ENCODE measurements around the gene KIR3DL3. TPM values are rescaled to one million over a fixed set of nuclear protein-coding genes. Genes with fewer than 3 reads are reported as not detected.
"Not testable (repeated sequence)": the region's sequence is repeated elsewhere in the genome, so short reads cannot be mapped to it uniquely, and the experiment has no call there.

The KIR3DL3 gene
- total and polyA plus RNA-seq, 8 donors, result not detected

DNA sequence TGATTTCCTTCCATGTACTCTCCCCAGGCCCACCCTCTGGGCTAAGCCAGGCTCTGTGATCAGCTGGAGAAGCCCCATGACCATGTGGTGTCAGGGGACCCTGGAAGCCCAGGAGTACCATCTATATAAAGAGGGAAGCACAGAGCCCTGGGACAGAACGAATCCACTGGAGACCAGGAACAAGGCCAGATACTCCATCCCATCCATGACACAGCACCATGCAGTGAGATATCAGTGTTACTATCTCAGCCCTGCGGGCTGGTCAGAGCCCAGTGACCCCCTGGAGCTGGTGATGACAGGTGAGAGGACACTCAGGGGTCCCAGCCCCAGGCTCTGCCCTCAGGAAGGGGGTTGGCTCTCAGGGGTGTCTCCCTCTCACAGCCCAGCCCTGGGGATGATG, 27.5 kb upstream of the KIR3DL3 start:
- no peaks in the 10 kb centered on the region for H3K9me3 ChIP-seq
- H3K27me3 ChIP-seq, result peaks cover 0 to 56% of the 10 kb centered on the region in 2 donors
- intact Hi-C loops (cut with DNase I), result no loop called here
- no peak overlapping the region for H3K27ac ChIP-seq
- TF ChIP-seq, protein P1, sequence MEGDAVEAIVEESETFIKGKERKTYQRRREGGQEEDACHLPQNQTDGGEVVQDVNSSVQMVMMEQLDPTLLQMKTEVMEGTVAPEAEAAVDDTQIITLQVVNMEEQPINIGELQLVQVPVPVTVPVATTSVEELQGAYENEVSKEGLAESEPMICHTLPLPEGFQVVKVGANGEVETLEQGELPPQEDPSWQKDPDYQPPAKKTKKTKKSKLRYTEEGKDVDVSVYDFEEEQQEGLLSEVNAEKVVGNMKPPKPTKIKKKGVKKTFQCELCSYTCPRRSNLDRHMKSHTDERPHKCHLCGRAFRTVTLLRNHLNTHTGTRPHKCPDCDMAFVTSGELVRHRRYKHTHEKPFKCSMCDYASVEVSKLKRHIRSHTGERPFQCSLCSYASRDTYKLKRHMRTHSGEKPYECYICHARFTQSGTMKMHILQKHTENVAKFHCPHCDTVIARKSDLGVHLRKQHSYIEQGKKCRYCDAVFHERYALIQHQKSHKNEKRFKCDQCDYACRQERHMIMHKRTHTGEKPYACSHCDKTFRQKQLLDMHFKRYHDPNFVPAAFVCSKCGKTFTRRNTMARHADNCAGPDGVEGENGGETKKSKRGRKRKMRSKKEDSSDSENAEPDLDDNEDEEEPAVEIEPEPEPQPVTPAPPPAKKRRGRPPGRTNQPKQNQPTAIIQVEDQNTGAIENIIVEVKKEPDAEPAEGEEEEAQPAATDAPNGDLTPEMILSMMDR (IDR thresholded peaks at IDR 0.05), result no peak
- no peak for ATAC-seq
- H3K4me3 ChIP-seq, result no peak overlapping the region
- H3K36me3 ChIP-seq, result no peaks in the 10 kb centered on the region
- no peak for DNase-seq
- H3K4me1 ChIP-seq, result no peaks in the 10 kb centered on the region

DNA sequence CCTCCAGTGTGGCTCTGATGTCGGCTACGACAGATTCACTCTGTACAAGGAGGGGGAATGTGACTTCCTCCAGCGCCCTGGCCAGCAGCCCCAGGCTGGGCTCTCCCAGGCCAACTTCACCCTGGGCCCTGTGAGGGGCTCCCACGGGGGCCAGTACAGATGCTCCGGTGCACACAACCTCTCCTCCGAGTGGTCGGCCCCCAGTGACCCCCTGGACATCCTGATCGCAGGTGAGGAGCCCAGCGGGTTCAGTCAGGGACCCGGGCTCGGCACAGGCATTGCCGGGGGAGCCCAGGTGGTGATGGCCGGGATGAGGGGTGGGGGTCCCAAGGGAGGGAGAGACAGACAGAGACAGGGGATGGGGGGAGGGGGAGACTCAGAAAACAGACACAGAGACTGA, 26.5 kb upstream of the KIR3DL3 start:
- ATAC-seq; intact Hi-C loops (cut with DNase I): not testable (repeated sequence)
- H3K27me3 ChIP-seq, result peaks cover 0 to 51% of the 10 kb centered on the region in 2 donors

DNA sequence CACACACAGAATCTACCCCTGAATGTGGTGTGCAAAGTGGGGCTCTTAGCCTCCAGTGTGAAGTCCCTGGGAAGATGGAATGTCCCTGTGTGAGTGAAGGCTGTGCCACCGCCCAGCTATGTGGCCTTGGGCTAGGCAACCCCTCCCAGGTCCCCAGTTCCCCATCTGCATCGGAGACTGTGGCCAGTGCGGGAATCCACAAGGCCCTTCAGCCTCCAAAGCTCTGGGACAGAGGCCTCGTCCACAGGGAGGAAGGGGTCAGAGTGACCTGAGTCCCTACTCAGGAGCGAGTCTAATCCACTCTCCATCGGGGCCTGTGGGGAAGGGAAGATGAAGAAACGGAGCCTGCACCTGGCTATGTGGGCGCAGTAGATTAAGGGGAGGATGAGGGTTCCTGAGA, 19.3 kb upstream of the KIR3DL3 start:
- no peak overlapping the region for H3K27ac ChIP-seq
- no peaks in the 10 kb centered on the region for H3K4me1 ChIP-seq
- TF ChIP-seq, protein P1 (IDR thresholded peaks at IDR 0.05), result no peak
- intact Hi-C loops (cut with DNase I), result no loop called here
- H3K27me3 ChIP-seq, result peaks cover 0 to 61% of the 10 kb centered on the region in 2 donors
- ATAC-seq, result no peak
- DNase-seq, result no peak
- no peaks in the 10 kb centered on the region for H3K9me3 ChIP-seq
- H3K4me3 ChIP-seq, result no peak overlapping the region
- no peaks in the 10 kb centered on the region for H3K36me3 ChIP-seq

More for the DNA sequence above, 26.5 kb upstream of the KIR3DL3 start:
- not testable (repeated sequence) for H3K9me3 ChIP-seq, H3K4me1 ChIP-seq, H3K36me3 ChIP-seq, H3K27ac ChIP-seq, H3K4me3 ChIP-seq, DNase-seq

DNA sequence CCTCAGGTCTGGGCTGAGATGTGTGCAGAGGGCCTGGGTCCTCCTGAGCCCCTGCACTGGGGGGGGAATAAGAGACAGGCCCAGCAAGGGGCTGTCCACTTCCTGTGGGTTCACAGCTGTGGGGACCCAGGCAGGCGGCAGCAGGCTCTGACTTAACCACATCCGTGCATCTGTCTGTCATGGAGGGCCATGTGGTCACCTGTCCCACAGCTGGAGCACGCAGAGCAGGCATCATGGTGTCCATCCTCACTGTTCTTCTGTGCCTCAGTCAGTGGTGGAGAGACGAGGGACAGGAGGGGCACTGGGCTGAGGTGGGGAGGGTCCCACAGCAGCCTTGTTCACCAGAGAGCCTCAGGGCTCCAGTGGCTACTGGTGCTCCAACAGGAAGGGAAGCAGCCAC, 16.3 kb upstream of the KIR3DL3 start:
- Histone ChIP-seq H3K4me1 (no peaks in the 10 kb centered on the region), H3K36me3 (no peaks in the 10 kb centered on the region), H3K4me3 (no peak overlapping the region), H3K27ac (no peak overlapping the region), H3K9me3 (no peaks in the 10 kb centered on the region), H3K27me3 (peaks cover 0 to 50% of the 10 kb centered on the region in 2 donors)
- intact Hi-C loops (cut with DNase I), result no loop called here
- TF ChIP-seq, protein P1 (IDR thresholded peaks at IDR 0.05), result no peak
- DNase-seq, result no peak
- ATAC-seq, result no peak

DNA sequence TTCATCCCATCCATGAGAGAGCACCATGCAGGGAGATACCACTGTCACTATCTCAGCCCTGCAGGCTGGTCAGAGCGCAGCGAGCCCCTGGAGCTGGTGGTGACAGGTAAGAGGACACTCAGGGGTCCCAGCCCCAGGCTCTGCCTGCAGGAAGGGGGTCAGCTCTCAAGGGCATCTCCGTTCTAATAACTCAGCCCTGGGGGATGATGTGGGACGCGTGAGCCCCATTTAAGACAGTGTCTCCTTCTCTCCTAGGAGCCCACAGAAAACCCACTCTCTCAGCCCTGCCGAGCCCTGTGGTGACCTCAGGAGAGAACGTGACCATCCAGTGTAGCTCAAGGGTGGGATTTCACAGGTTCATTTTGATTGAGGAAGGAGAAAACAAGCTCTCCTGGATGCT, 15.5 kb upstream of the KIR3DL3 start:
- Histone ChIP-seq H3K27ac (no peak overlapping the region), H3K4me1 (no peaks in the 10 kb centered on the region), H3K36me3 (no peaks in the 10 kb centered on the region), H3K4me3 (no peak overlapping the region), H3K9me3 (no peaks in the 10 kb centered on the region), H3K27me3 (peaks cover 0 to 42% of the 10 kb centered on the region in 2 donors)
- no peak for ATAC-seq
- intact Hi-C loops (cut with DNase I), result no loop called here
- DNase-seq, result no peak
- TF ChIP-seq, protein P1 (IDR thresholded peaks at IDR 0.05), result no peak

DNA sequence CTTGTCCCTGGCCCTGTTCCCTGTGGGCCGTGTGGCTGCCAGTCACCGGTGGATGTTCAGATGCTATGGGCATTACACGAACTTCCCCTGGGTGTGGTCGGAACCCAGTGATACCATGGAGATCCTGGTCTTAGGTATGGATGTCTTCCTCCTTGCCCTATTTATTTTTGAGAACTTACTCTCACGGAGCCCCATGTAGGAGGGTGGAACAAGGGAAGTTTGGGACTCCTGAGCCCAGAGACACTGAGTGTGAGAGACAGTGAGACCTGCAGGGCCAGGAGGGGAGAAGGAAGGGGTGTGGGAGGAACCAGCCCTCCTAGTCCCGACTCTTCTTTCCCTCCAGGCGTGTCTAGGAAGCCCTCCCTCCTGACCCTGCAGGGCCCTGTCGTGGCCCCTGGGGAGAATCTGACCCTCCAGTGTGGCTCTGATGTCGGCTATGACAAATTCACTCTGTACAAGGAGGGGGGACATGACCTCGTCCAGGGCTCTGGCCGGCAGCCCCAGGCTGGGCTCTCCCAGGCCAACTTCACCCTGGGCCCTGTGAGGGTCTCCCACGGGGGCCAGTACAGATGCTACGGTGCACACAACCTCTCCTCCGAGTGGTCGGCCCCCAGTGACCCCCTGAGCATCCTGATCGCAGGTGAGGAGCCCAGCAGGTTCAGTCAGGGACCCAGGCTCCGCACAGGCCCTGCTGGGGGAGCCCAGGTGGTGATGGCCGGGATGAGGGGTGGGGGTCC, 14.9 kb upstream of the KIR3DL3 start:
- Histone ChIP-seq H3K4me3 (no peak overlapping the region), H3K36me3 (no peaks in the 10 kb centered on the region), H3K27ac (no peak overlapping the region), H3K9me3 (no peaks in the 10 kb centered on the region), H3K4me1 (no peaks in the 10 kb centered on the region), H3K27me3 (peaks cover 0 to 36% of the 10 kb centered on the region in 2 donors)
- DNase-seq (no peak), ATAC-seq (no peak)
- intact Hi-C loops (cut with DNase I), result no loop called here
- TF ChIP-seq, protein P1 (IDR thresholded peaks at IDR 0.05), result no peak

DNA sequence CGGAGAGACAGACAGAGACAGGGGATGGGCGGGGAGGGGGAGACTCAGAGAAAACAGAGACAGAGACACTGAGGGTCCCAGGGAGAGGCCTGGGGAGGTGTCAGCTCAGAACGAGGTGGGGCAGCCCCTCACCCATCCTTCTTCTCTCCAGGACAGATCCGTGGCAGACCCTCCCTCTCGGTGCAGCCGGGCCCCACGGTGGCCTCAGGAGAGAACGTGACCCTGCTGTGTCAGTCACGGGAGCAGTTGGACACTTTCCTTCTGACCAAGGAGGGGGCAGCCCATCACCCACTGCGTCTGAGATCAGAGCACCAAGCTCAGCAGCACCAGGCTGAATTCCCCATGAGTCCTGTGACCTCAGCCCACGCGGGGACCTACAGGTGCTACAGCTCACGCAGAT, 14.3 kb upstream of the KIR3DL3 start:
- H3K27me3 ChIP-seq, result peaks cover 0 to 34% of the 10 kb centered on the region in 2 donors
- H3K36me3 ChIP-seq; ATAC-seq; H3K9me3 ChIP-seq; H3K4me1 ChIP-seq; H3K27ac ChIP-seq; intact Hi-C loops (cut with DNase I); H3K4me3 ChIP-seq; DNase-seq: not testable (repeated sequence)
